Mesenchymal stem cell (in vitro differentiated cells and primary cell): ENCODE data around the gene GNG10.

Experiments
- DNase-seq: peaks from one replicate; pipeline ENCODE4 v3.0.0-alpha.2; 2013
- H2AFZ ChIP-seq: one replicate; pipeline ENCODE4 v1.6.1; 2013; ENCODE audit warnings: low read depth, mild to moderate bottlenecking, control low read depth, inconsistent platforms, low read length, moderate library complexity
- H2AK5ac ChIP-seq: 2 replicates; pipeline ENCODE4 v1.6.1; 2013; ENCODE audit warnings: low read length, moderate library complexity, mild to moderate bottlenecking, inconsistent platforms; ENCODE audit not compliant: severe bottlenecking
- H2BK120ac ChIP-seq: one replicate; pipeline ENCODE4 v1.6.1; 2013; ENCODE audit warnings: low read depth, mild to moderate bottlenecking, inconsistent platforms, low read length, moderate library complexity
- H2BK12ac ChIP-seq, 2 experiments: one replicate each; pipeline ENCODE4 v1.6.1; 2013; ENCODE audit warnings: inconsistent platforms in 2 of 2, low read length in 2 of 2, mild to moderate bottlenecking in 2 of 2, moderate library complexity in 2 of 2, control low read depth in 1 of 2
- H2BK15ac ChIP-seq: one replicate; pipeline ENCODE4 v1.6.1; 2013; ENCODE audit warnings: mild to moderate bottlenecking, low read depth, inconsistent platforms; ENCODE audit not compliant: poor library complexity, severe bottlenecking
- H2BK5ac ChIP-seq: 2 replicates; pipeline ENCODE4 v1.6.1; 2013; ENCODE audit warnings: low read depth, mild to moderate bottlenecking, low read length, control low read depth, inconsistent platforms; ENCODE audit not compliant: poor library complexity, severe bottlenecking
- H3K14ac ChIP-seq, 2 experiments: one replicate each; pipeline ENCODE4 v1.6.1; 2013; ENCODE audit warnings: inconsistent platforms in 2 of 2, low read length in 2 of 2, control low read depth in 1 of 2, mild to moderate bottlenecking in 1 of 2, moderate library complexity in 1 of 2
- H3K18ac ChIP-seq, 2 experiments: one replicate each; pipeline ENCODE4 v1.6.1; 2013; ENCODE audit warnings: inconsistent platforms in 2 of 2, low read length in 2 of 2, control low read depth in 1 of 2, low read depth in 1 of 2, mild to moderate bottlenecking in 1 of 2
- H3K23ac ChIP-seq, 2 experiments: one replicate each; pipeline ENCODE4 v1.6.1; 2013; ENCODE audit warnings: inconsistent platforms in 2 of 2, low read length in 2 of 2, mild to moderate bottlenecking in 2 of 2, moderate library complexity in 2 of 2, control low read depth in 1 of 2
- H3K27ac ChIP-seq: 2 replicates; pipeline ENCODE4 v1.5.1; 2013; ENCODE audit warnings: mild to moderate bottlenecking, moderate library complexity, low read length, control low read depth, inconsistent platforms; ENCODE audit not compliant: poor library complexity, severe bottlenecking
- H3K27me3 ChIP-seq, 2 experiments: 2 replicates each; pipeline versions ENCODE4 v1.6.1 to v1.7.0; 2013; ENCODE audit warnings: low read length in 2 of 2, mild to moderate bottlenecking in 2 of 2, moderate library complexity in 2 of 2, control low read depth in 1 of 2, inconsistent platforms in 1 of 2; ENCODE audit not compliant: control insufficient read depth in 1 of 2, insufficient read depth in 1 of 2
- H3K36me3 ChIP-seq, 2 experiments: 2 replicates each; pipeline versions ENCODE4 v1.6.1 to v1.7.0; 2013; ENCODE audit warnings: low read length in 2 of 2, control low read depth in 1 of 2, inconsistent platforms in 1 of 2, low read depth in 1 of 2, mild to moderate bottlenecking in 1 of 2; ENCODE audit not compliant: insufficient read depth in 2 of 2, control insufficient read depth in 1 of 2
- H3K4ac ChIP-seq, 2 experiments: one replicate each; pipeline ENCODE4 v1.6.1; 2013; ENCODE audit warnings: inconsistent platforms in 2 of 2, low read length in 2 of 2, mild to moderate bottlenecking in 2 of 2, moderate library complexity in 2 of 2, control low read depth in 1 of 2, low read depth in 1 of 2
- H3K4me1 ChIP-seq: 2 replicates; pipeline ENCODE4 v1.6.1; 2013; ENCODE audit warnings: low read depth, low read length, control low read depth; ENCODE audit not compliant: control insufficient read depth, insufficient read depth
- H3K4me2 ChIP-seq: 2 replicates; pipeline ENCODE4 v1.6.1; 2013; ENCODE audit warnings: low read length, mild to moderate bottlenecking, inconsistent platforms; ENCODE audit not compliant: poor library complexity, severe bottlenecking
- H3K4me3 ChIP-seq, 2 experiments: 2 replicates each; pipeline versions ENCODE4 v1.5.1 to v1.7.0; 2013; ENCODE audit warnings: low read length in 2 of 2, mild to moderate bottlenecking in 2 of 2, control low read depth in 1 of 2, low read depth in 1 of 2; ENCODE audit not compliant: insufficient read depth in 1 of 2
- H3K79me1 ChIP-seq: replicated peaks from 2 replicates; pipeline ENCODE4 v1.6.1; 2013; ENCODE audit warnings: mild to moderate bottlenecking, control low read depth, low read length, inconsistent platforms; ENCODE audit not compliant: poor library complexity, severe bottlenecking
- H3K9ac ChIP-seq: 2 replicates; pipeline ENCODE4 v1.7.0; 2013; ENCODE audit warnings: mild to moderate bottlenecking, low read length, moderate library complexity
- H3K9me3 ChIP-seq: 2 replicates; pipeline ENCODE4 v1.7.0; 2013; ENCODE audit warnings: mild to moderate bottlenecking, low read length; ENCODE audit not compliant: control insufficient read depth
- H4K8ac ChIP-seq: one replicate; pipeline ENCODE4 v1.6.1; 2013; ENCODE audit warnings: inconsistent platforms, mild to moderate bottlenecking, low read length, moderate library complexity
- H4K91ac ChIP-seq: one replicate; pipeline ENCODE4 v1.6.1; 2013; ENCODE audit warnings: mild to moderate bottlenecking, low read length, inconsistent platforms
- WGBS: methylation state at CpG from one replicate; pipeline ENCODE4 v1.1.7; 2013; ENCODE audit warnings: mixed read lengths; 5-methylcytosine and 5-hydroxymethylcytosine counted together

GNG10 gene

DNA sequence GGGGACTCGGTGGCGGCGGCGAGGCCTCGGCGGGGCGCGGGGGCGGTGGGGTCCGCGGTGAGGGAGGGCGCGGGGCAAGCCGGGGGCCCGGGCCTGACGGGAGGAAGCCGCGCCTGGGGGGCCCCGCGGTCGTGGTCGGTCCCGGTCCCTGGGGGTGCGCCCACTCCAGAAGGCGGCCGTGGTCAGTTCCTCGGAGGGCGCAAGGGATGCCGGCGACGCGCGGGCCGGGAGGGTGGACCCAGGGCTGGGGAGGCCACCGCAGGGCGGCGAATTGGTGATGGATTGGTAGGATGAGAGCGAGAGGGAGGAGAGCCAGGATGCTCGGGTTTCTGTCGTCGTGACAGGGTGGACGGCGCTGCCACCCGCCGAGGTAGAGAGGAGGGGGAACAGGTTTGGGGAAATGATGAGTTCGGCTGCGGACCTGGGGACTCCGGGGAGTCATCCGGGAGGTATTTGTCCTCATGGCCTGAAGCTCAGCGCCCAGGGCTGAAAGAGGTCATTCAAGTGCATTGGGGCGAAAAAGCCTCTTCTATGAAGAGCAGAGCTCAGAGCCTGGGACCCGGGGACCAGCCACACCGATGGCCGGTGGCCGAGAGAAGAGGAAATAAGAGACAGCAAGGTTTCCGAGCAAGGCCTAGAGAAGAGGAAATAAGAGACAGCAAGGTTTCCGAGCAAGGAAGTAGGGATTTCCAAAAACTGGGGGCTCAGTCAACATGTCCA lies 557 bp downstream of the GNG10 start:
- peak; percentile 62 for DNase-seq
- peak overlapping the region; percentile 36 for H4K91ac ChIP-seq
- H3K79me1 ChIP-seq = peaks cover 22% of the 10 kb centered on the region
- WGBS = under 1% methylated on average over 37 of the region's 57 CpGs
- H2BK5ac ChIP-seq = no peak overlapping the region
- H2BK120ac ChIP-seq = peak overlapping the region; percentile 84
- peak overlapping the region; percentile 5 for H2BK15ac ChIP-seq
- peak overlapping the region; percentile 15 to 41 for H2BK12ac ChIP-seq
- peaks cover 9% of the 10 kb centered on the region for H3K4me1 ChIP-seq
- H3K23ac ChIP-seq = no peak overlapping the region
- peak overlapping the region; percentile 88 to 95 for H3K4me3 ChIP-seq
- H3K4me2 ChIP-seq = peak overlapping the region; percentile 97
- H3K27me3 ChIP-seq = no peaks in the 10 kb centered on the region
- no peak overlapping the region for H2AFZ ChIP-seq
- peaks cover 2 to 20% of the 10 kb centered on the region in 2 experiments for H3K36me3 ChIP-seq
- no peaks in the 10 kb centered on the region for H3K9me3 ChIP-seq
- H2AK5ac ChIP-seq = no peak overlapping the region
- peak overlapping the region; percentile 86 for H3K9ac ChIP-seq
- peak overlapping the region in 1 of 2 experiments; percentile 58 for H3K4ac ChIP-seq
- peak overlapping the region; percentile 32 for H3K27ac ChIP-seq
- peak overlapping the region; percentile 58 to 71 for H3K18ac ChIP-seq
- H4K8ac ChIP-seq = peak overlapping the region; percentile 53
- H3K14ac ChIP-seq = peak overlapping the region; percentile 40 to 97

DNA sequence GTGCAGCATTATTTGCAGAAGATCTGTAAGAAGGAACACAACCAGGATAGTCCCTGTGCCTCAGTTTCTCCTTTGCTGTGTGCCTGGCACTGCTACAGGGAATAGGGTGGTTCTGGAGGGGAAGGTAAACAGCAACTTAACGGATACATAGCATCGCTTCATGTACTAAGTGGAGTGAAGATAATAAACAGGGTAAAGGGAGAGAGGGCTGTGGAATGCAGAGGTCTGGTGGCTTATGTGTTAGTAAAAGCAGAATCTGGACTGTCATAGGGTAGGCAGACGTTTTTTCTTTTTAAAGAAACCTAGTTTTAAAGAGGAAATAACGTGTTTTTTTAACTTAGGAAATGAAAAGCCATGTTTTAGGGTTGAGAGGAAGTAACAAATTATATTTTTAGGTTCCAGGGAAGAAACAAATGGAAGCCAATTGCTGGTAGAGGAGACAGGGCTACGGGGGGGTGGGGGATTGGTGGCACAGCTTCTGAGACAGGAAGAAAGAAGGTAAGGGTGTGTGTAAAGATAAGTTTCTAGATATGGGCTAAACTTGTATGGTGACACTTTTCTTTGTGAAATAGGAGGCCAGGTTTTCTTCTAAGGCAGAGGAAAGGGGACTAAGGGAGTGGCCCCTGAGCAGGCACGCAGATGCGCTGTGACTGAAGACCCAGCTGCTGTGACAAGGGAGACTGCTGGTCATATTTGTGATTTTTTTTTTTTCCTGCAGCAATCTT lies 1.3 kb downstream of the GNG10 start:
- Histone ChIP-seq H2BK12ac (no peak overlapping the region), H3K18ac (peak overlapping the region in 1 of 2 experiments; percentile 76), H4K91ac (no peak overlapping the region), H2BK5ac (no peak overlapping the region), H3K27me3 (no peaks in the 10 kb centered on the region), H3K4me2 (peak overlapping the region; percentile 90), H3K4ac (peak overlapping the region in 1 of 2 experiments; percentile 49), H2AFZ (no peak overlapping the region), H3K79me1 (peaks cover 25% of the 10 kb centered on the region), H2BK120ac (no peak overlapping the region), H3K27ac (peak overlapping the region; percentile 32), H3K23ac (no peak overlapping the region), H2AK5ac (no peak overlapping the region), H3K4me3 (peak overlapping the region; percentile 43 to 95), H3K14ac (peak overlapping the region; percentile 40 to 97), H4K8ac (no peak overlapping the region), H3K36me3 (peaks cover 3 to 28% of the 10 kb centered on the region in 2 experiments), H3K9ac (peak overlapping the region; percentile 86), H3K4me1 (peaks cover 10% of the 10 kb centered on the region), H2BK15ac (no peak overlapping the region), H3K9me3 (no peaks in the 10 kb centered on the region)
- DNase-seq = peak; percentile 38
- 36% methylated on average over 7 of the region's 7 CpGs for WGBS

DNA sequence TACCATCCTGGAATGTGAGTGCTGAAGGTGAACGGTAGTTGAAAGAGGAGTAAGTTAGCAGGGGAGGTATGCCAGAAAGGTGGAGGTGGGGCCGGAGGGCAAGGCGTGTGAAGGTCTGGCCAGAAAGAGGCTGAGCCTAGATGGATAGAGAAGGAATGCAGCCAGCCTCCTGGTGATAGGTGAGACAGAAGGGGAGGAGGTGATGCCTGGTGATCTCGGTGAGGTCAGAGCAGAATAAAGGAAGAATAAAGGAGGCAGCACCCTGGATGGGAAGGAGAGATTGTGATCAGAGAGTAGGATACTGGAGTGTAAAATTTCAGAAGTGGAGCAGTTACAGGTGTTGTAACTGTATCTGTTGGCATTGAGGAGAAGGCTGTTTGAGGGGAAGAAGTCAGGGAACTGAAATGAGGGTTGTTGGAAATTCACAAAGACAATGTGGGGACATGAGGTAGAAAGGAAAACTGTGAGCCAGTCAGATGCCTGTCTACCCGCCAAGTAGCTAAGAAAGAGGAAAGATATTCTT lies 2.0 kb downstream of the GNG10 start:
- Histone ChIP-seq H3K4me2 (no peak overlapping the region), H2AFZ (no peak overlapping the region), H3K4me1 (peaks cover 10% of the 10 kb centered on the region), H2BK120ac (no peak overlapping the region), H3K9ac (peak overlapping the region; percentile 86), H3K14ac (no peak overlapping the region), H3K4ac (no peak overlapping the region), H3K27me3 (no peaks in the 10 kb centered on the region), H4K91ac (no peak overlapping the region), H3K27ac (no peak overlapping the region), H2BK12ac (no peak overlapping the region), H3K4me3 (peak overlapping the region in 1 of 2 experiments; percentile 95), H2BK15ac (no peak overlapping the region), H2BK5ac (no peak overlapping the region), H3K9me3 (no peaks in the 10 kb centered on the region), H2AK5ac (no peak overlapping the region), H4K8ac (no peak overlapping the region), H3K79me1 (peaks cover 25% of the 10 kb centered on the region), H3K36me3 (peaks cover 6 to 29% of the 10 kb centered on the region in 2 experiments), H3K23ac (no peak overlapping the region), H3K18ac (no peak overlapping the region)
- 72% methylated on average over 5 of the region's 5 CpGs for WGBS
- DNase-seq = no peak

DNA sequence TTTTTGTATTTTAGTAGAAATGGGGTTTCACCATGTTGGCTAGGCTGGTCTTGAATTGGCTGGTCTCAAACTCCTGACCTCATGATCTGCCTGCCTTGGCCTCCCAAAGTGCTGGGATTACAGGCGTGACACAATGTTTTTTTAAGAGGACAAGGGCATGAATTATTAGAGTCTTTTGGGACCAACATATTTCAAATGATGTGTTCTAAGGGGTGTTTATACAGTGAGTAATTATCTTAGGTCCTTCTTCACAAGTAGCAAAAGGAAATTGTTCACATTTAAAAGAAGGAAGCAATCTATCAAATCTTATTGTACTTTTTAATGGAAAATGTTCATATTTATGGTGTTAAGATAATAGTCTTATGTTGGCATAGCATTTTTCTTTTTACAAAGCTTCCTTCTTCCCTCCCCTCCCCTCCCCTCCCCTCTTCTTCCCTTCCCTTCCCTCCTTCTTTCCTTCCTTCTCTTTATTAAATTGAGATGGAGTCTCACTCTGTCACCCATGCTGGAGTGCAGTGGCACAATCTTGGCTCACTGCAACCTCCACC lies 6.7 kb downstream of the GNG10 start:
- no peak overlapping the region for H3K9ac ChIP-seq
- WGBS = 59% methylated on average over 1 of the region's 1 CpG
- H3K27me3 ChIP-seq = no peaks in the 10 kb centered on the region

More for the DNA sequence above, 6.7 kb downstream of the GNG10 start:
- DNase-seq = no peak
- peaks cover 25% of the 10 kb centered on the region for H3K79me1 ChIP-seq
- H4K91ac ChIP-seq = no peak overlapping the region
- no peak overlapping the region for H3K4ac ChIP-seq
- no peak overlapping the region for H2BK120ac ChIP-seq
- H3K23ac ChIP-seq = no peak overlapping the region
- H3K36me3 ChIP-seq = peaks cover 16 to 50% of the 10 kb centered on the region in 2 experiments
- no peak overlapping the region for H2AK5ac ChIP-seq
- H3K9me3 ChIP-seq = no peaks in the 10 kb centered on the region
- H3K4me3 ChIP-seq = no peak overlapping the region
- no peak overlapping the region for H2BK5ac ChIP-seq
- no peak overlapping the region for H3K27ac ChIP-seq
- H3K4me2 ChIP-seq = no peak overlapping the region
- H3K18ac ChIP-seq = no peak overlapping the region
- H2BK15ac ChIP-seq = no peak overlapping the region
- H2BK12ac ChIP-seq = no peak overlapping the region
- no peak overlapping the region for H2AFZ ChIP-seq
- no peak overlapping the region for H3K14ac ChIP-seq
- peaks cover 4% of the 10 kb centered on the region for H3K4me1 ChIP-seq
- H4K8ac ChIP-seq = no peak overlapping the region
